ENCODE results near the gene ATRNL1.
"Not testable (repeated sequence)": the region's sequence is repeated elsewhere in the genome, so short reads cannot be mapped to it uniquely, and the experiment has no call there.

The ATRNL1 gene

DNA sequence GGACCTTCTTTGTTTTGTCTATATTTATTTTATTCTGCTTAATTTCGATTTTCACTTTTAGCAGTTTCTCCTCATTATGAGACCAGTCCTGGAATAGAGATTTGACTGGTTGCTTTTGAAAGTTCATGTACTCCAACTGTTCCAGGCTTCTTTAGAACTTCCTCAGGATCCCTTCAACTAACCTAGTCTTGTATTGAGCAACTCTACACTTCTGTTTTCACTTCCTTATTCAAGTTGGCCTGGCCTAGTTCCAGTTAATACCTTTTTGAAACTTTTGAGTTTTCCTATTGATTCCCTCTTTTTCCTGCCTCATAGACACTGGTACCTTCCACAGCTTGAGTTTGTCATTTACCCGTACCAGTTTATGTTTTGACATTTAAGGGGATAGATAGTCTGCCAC is 421.7 kb downstream of the ATRNL1 start:
- POLR2A ChIA-PET = no interaction called here
- no peak for DNase-seq (ENCODE audit: extremely low spot score)
- TF ChIP-seq ELF4 (IDR thresholded peaks at IDR 0.05) (no peak), BHLHE40 (IDR thresholded peaks at IDR 0.05; ENCODE audit: borderline replicate concordance) (no peak), FOXM1 (IDR thresholded peaks at IDR 0.05; ENCODE audit: borderline replicate concordance) (no peak), HDGF (IDR thresholded peaks at IDR 0.05; ENCODE audit: borderline replicate concordance) (no peak), PKNOX1 (IDR thresholded peaks at IDR 0.05) (no peak), SUZ12 (IDR thresholded peaks at IDR 0.05) (no peak), LEF1 (IDR thresholded peaks at IDR 0.05; ENCODE audit: borderline replicate concordance) (no peak), TARDBP (IDR thresholded peaks at IDR 0.05) (no peak), SP1 (IDR thresholded peaks at IDR 0.05) (no peak), FOXK2 (IDR thresholded peaks at IDR 0.05) (no peak), NFRKB (IDR thresholded peaks at IDR 0.05) (no peak), L3MBTL2 (conservative IDR thresholded peaks at IDR 0.05) (no peak), CTBP1 (IDR thresholded peaks at IDR 0.05; ENCODE audit: borderline replicate concordance) (no peak), ARNT (IDR thresholded peaks at IDR 0.05) (no peak), ZNF384 (IDR thresholded peaks at IDR 0.05) (no peak), FOXA1 (IDR thresholded peaks at IDR 0.05) (no peak)
- CTCF ChIA-PET = no interaction called here

GRCh38 chr10:115525141-115525540 is 432.0 kb downstream of the ATRNL1 start:
- ChIA-PET POLR2A (no interaction called here), CTCF (no interaction called here)
- DNase-seq (ENCODE audit: extremely low spot score) = no peak
- no peak for TF ChIP-seq L3MBTL2 (conservative IDR thresholded peaks at IDR 0.05)
- no peak for TF ChIP-seq ELF4 (IDR thresholded peaks at IDR 0.05)
- no peak for TF ChIP-seq ARNT (IDR thresholded peaks at IDR 0.05)
- TF ChIP-seq PKNOX1 (IDR thresholded peaks at IDR 0.05) = no peak
- no peak for TF ChIP-seq LEF1 (IDR thresholded peaks at IDR 0.05; ENCODE audit: borderline replicate concordance)
- TF ChIP-seq BHLHE40 (IDR thresholded peaks at IDR 0.05; ENCODE audit: borderline replicate concordance) = no peak
- TF ChIP-seq CTBP1 (IDR thresholded peaks at IDR 0.05; ENCODE audit: borderline replicate concordance) = no peak
- no peak for TF ChIP-seq FOXM1 (IDR thresholded peaks at IDR 0.05; ENCODE audit: borderline replicate concordance)
- TF ChIP-seq FOXK2 (IDR thresholded peaks at IDR 0.05) = no peak
- no peak for TF ChIP-seq TARDBP (IDR thresholded peaks at IDR 0.05)
- TF ChIP-seq SP1 (IDR thresholded peaks at IDR 0.05) = no peak
- TF ChIP-seq HDGF (IDR thresholded peaks at IDR 0.05; ENCODE audit: borderline replicate concordance) = no peak
- TF ChIP-seq FOXA1 (IDR thresholded peaks at IDR 0.05) = no peak
- no peak for TF ChIP-seq SUZ12 (IDR thresholded peaks at IDR 0.05)
- no peak for TF ChIP-seq ZNF384 (IDR thresholded peaks at IDR 0.05)
- TF ChIP-seq NFRKB (IDR thresholded peaks at IDR 0.05) = no peak

DNA sequence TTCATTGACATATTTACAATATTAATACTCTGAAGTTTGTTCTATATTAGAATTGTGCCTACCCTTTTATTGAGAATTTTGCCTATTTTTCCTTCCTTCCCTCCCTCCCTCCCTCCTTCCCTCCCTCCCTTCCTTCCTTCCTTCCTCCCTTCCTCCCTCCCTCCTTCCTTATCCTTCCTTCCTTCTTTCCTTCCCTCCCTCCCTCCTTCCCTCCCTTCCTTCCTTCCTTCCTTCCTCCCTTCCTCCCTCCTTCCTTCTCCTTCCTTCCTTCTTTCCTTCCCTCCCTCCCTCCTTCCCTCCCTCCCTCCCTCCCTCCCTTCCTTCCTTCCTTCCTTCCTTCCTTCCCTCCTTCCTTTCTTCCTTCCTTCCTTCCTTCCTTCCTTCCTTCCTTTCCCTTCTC is 434.5 kb downstream of the ATRNL1 start:
- POLR2A ChIA-PET; CTCF ChIA-PET; DNase-seq (ENCODE audit: extremely low spot score): not testable (repeated sequence)

DNA sequence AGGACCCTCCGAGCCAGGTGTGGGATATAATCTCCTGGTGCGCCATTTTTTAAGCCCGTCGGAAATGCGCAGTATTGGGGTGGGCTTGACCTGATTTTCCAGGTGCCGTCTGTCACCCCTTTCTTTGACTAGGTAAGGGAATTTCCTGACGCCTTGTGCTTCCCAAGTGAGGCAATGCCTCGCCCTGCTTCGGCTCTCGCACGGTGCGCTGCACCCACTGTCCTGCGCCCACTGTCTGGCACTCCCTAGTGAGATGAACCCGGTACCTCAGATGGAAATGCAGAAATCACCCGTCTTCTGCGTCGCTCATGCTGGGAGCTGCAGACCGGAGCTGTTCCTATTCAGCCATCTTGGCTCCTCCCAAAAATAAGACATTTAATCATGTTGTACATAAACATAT is 443.2 kb downstream of the ATRNL1 start:
- DNase-seq (ENCODE audit: extremely low spot score); CTCF ChIA-PET; POLR2A ChIA-PET: not testable (repeated sequence)

- ChIA-PET POLR2A (no interaction called here), CTCF (no interaction called here)
- no peak for TF ChIP-seq ARNT (IDR thresholded peaks at IDR 0.05)
- TF ChIP-seq ELF4 (IDR thresholded peaks at IDR 0.05) = no peak
- no peak for TF ChIP-seq TARDBP (IDR thresholded peaks at IDR 0.05)
- no peak for TF ChIP-seq FOXM1 (IDR thresholded peaks at IDR 0.05; ENCODE audit: borderline replicate concordance)
- no peak for TF ChIP-seq SP1 (IDR thresholded peaks at IDR 0.05)
- TF ChIP-seq NFRKB (IDR thresholded peaks at IDR 0.05) = no peak
- no peak for TF ChIP-seq L3MBTL2 (conservative IDR thresholded peaks at IDR 0.05)
- TF ChIP-seq SUZ12 (IDR thresholded peaks at IDR 0.05) = no peak
- TF ChIP-seq FOXA1 (IDR thresholded peaks at IDR 0.05) = no peak
- no peak for TF ChIP-seq FOXK2 (IDR thresholded peaks at IDR 0.05)
- TF ChIP-seq ZNF384 (IDR thresholded peaks at IDR 0.05) = no peak
- TF ChIP-seq BHLHE40 (IDR thresholded peaks at IDR 0.05; ENCODE audit: borderline replicate concordance) = no peak
- no peak for TF ChIP-seq LEF1 (IDR thresholded peaks at IDR 0.05; ENCODE audit: borderline replicate concordance)
- TF ChIP-seq CTBP1 (IDR thresholded peaks at IDR 0.05; ENCODE audit: borderline replicate concordance) = no peak
- no peak for TF ChIP-seq PKNOX1 (IDR thresholded peaks at IDR 0.05)
- no peak for TF ChIP-seq HDGF (IDR thresholded peaks at IDR 0.05; ENCODE audit: borderline replicate concordance)
- no peak for DNase-seq (ENCODE audit: extremely low spot score)
Observed at GRCh38 chr10:115539142-115539762, 446.1 kb downstream of the ATRNL1 start.

DNA sequence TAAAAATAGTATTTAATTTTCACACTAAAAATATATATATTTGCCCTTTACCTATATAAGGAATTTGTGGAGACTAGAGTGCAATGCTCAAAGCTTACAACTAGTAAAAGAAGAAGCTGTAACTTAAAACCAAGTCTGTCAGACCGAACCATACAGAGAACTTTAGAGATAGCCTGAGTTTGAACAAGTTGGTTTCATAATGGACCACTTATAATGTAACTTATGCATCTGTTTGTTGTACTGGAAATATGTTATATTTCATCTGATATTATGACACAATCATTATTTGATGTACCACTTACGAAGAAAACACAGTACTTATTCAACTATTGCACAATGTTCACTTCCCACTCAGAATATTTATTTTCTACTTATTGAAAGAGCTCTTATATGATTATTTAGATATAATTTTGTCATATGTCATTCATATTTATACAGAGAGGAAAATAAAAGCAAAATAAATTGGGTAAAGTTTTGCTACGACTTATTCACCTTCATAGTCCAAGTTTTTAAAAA is 462.8 kb downstream of the ATRNL1 start:
- no peak for DNase-seq (ENCODE audit: extremely low spot score)
- ChIA-PET CTCF (no interaction called here), POLR2A (no interaction called here)
- TF ChIP-seq NFRKB (IDR thresholded peaks at IDR 0.05) (no peak), ELF4 (IDR thresholded peaks at IDR 0.05) (no peak), SP1 (IDR thresholded peaks at IDR 0.05) (no peak), TARDBP (IDR thresholded peaks at IDR 0.05) (no peak), FOXK2 (IDR thresholded peaks at IDR 0.05) (no peak), FOXM1 (IDR thresholded peaks at IDR 0.05; ENCODE audit: borderline replicate concordance) (no peak), FOXA1 (IDR thresholded peaks at IDR 0.05) (no peak), L3MBTL2 (conservative IDR thresholded peaks at IDR 0.05) (no peak), BHLHE40 (IDR thresholded peaks at IDR 0.05; ENCODE audit: borderline replicate concordance) (no peak), ARNT (IDR thresholded peaks at IDR 0.05) (no peak), HDGF (IDR thresholded peaks at IDR 0.05; ENCODE audit: borderline replicate concordance) (no peak)
